ENCODE data around the gene TMEM219. TPM values are rescaled to one million over a fixed set of nuclear protein-coding genes. Genes with fewer than 3 reads are reported as not detected.

The TMEM219 gene
- total RNA-seq, 2 experiments from 2014 or later: 57.8 to 61.0 TPM

Other genes with a start within 250 kb of the TMEM219 start
- gene C16orf54, start 216.1 kb upstream of the TMEM219 start, total RNA-seq: 10 to 100 TPM; 64.3 to 68.0 TPM
- not detected for gene ZG16, start 183.8 kb upstream of the TMEM219 start, total RNA-seq
- gene KIF22, start 171.3 kb upstream of the TMEM219 start, total RNA-seq: 100 to 1,000 TPM; 229 to 233 TPM
- gene MAZ, start 155.6 kb upstream of the TMEM219 start, total RNA-seq: 100 to 1,000 TPM; 455 to 494 TPM
- under 1 TPM; 0.16 to 0.83 TPM for gene PRRT2, start 149.9 kb upstream of the TMEM219 start, total RNA-seq
- 10 to 100 TPM; 39.1 TPM for gene PAGR1, start 145.9 kb upstream of the TMEM219 start, total RNA-seq
- 100 to 1,000 TPM; 122 to 125 TPM for gene MVP, start 141.6 kb upstream of the TMEM219 start, total RNA-seq
- 10 to 100 TPM; 51.1 to 53.2 TPM for gene CDIPT, start 98.9 kb upstream of the TMEM219 start, total RNA-seq
- not detected for gene SEZ6L2, start 62.5 kb upstream of the TMEM219 start, total RNA-seq
- gene ASPHD1, start 61.6 kb upstream of the TMEM219 start, total RNA-seq: under 1 TPM in 1 of 2 experiments, not detected in 1; 0.24 TPM
- gene KCTD13, start 35.9 kb upstream of the TMEM219 start, total RNA-seq: 10 to 100 TPM; 33.8 to 35.5 TPM
- 10 to 100 TPM; 48.9 to 49.8 TPM for gene TAOK2, start 11.8 kb downstream of the TMEM219 start, total RNA-seq
- gene HIRIP3, start 33.5 kb downstream of the TMEM219 start, total RNA-seq: 10 to 100 TPM; 46.4 to 47.3 TPM
- 100 to 1,000 TPM; 104 to 117 TPM for gene INO80E, start 34.2 kb downstream of the TMEM219 start, total RNA-seq
- under 1 TPM in 1 of 2 experiments, not detected in 1; 0.34 TPM for gene DOC2A, start 48.9 kb downstream of the TMEM219 start, total RNA-seq
- gene C16orf92, start 61.1 kb downstream of the TMEM219 start, total RNA-seq: not detected
- gene TLCD3B, start 69.2 kb downstream of the TMEM219 start, total RNA-seq: 1 to 10 TPM; 4.6 TPM
- gene ALDOA, start 103.7 kb downstream of the TMEM219 start, total RNA-seq: 1,000 to 10,000 TPM; 1,738 to 1,843 TPM
- 100 to 1,000 TPM; 157 TPM for gene PPP4C, start 113.9 kb downstream of the TMEM219 start, total RNA-seq
- 1 to 10 TPM; 1.3 TPM for gene TBX6, start 129.8 kb downstream of the TMEM219 start, total RNA-seq
- 10 to 100 TPM; 29.4 to 34.5 TPM for gene YPEL3, start 134.1 kb downstream of the TMEM219 start, total RNA-seq
- gene GDPD3, start 151.5 kb downstream of the TMEM219 start, total RNA-seq: 10 to 100 TPM; 10.5 to 12.6 TPM
- gene MAPK3, start 161.1 kb downstream of the TMEM219 start, total RNA-seq: 10 to 100 TPM; 83.5 to 93.7 TPM
- 1,000 to 10,000 TPM; 1,875 to 1,983 TPM for gene CORO1A, start 221.5 kb downstream of the TMEM219 start, total RNA-seq
- 100 to 1,000 TPM; 205 to 212 TPM for gene BOLA2B, start 231.6 kb downstream of the TMEM219 start, total RNA-seq
- gene SLX1A, start 231.8 kb downstream of the TMEM219 start, total RNA-seq: 100 to 1,000 TPM; 115 to 123 TPM
- gene SULT1A3, start 237.2 kb downstream of the TMEM219 start, total RNA-seq: 10 to 100 TPM; 28.9 to 32.8 TPM

All from activated CD8-positive, alpha-beta T cell treated with anti-CD3 and anti-CD28 coated beads, Interleukin-2, amount 10 ng/mL, durations not matched to agents 7 days and 5 days (primary cell).